Esophagus muscularis mucosa (tissue), 4 donors: ENCODE measurements around the gene ZSCAN10.

Experiments used
- EP300 ChIP-seq: sonication (generic); formaldehyde crosslinking; IDR thresholded peaks from one replicate; pipeline ENCODE4 v1.6.1; 2017; ENCODE audit warnings: antibody characterized with exemption
- POLR2A ChIP-seq: fragments of 450-650 bp; IDR thresholded peaks from one replicate; pipeline ENCODE4 v1.6.1; 2017; ENCODE audit warnings: antibody characterized with exemption, moderate library complexity, mild to moderate bottlenecking, low read depth
- POLR2AphosphoS5 ChIP-seq, 2 donors: sonication (generic); formaldehyde crosslinking; IDR thresholded peaks; one replicate each; pipeline ENCODE4 v1.6.1; 2017; ENCODE audit warnings: antibody characterized with exemption in 2 of 2
- TF ChIP-seq, protein P1 (sequence below), 3 experiments: fragments of 200-600 bp in 2 of 3; fragments of 450-650 bp in 1 of 3; sonication (generic) in 2 of 3; IDR thresholded peaks; one replicate each; pipeline ENCODE4 v1.5.1; 2017 to 2019; ENCODE audit warnings: antibody characterized with exemption in 3 of 3, mild to moderate bottlenecking in 2 of 3, moderate library complexity in 1 of 3

DNA sequence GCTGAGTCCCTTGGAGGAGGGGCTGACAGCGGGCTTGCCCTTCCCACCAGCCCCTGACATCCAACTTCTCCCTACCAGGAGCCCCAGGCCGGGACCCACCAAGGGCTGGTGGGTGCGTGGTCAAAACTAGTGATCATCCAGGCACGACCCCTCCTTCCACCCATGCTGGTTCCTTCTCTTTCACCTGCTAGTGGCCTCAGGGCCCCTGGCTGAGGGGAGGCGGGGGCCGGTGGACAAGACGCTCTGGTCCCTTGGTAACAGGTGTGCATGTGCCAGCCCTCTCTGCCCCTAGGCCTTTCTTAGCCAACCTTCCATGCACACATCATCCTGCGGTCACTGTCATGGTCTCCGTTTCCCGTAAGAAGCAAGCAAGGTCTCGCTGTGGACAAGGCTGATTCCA is 44.1 kb upstream of the ZSCAN10 start:
- TF ChIP-seq POLR2A (no peak), EP300 (no peak), POLR2AphosphoS5 (IDR thresholded peaks at IDR 0.05) (no peak)
- TF ChIP-seq, protein P1, sequence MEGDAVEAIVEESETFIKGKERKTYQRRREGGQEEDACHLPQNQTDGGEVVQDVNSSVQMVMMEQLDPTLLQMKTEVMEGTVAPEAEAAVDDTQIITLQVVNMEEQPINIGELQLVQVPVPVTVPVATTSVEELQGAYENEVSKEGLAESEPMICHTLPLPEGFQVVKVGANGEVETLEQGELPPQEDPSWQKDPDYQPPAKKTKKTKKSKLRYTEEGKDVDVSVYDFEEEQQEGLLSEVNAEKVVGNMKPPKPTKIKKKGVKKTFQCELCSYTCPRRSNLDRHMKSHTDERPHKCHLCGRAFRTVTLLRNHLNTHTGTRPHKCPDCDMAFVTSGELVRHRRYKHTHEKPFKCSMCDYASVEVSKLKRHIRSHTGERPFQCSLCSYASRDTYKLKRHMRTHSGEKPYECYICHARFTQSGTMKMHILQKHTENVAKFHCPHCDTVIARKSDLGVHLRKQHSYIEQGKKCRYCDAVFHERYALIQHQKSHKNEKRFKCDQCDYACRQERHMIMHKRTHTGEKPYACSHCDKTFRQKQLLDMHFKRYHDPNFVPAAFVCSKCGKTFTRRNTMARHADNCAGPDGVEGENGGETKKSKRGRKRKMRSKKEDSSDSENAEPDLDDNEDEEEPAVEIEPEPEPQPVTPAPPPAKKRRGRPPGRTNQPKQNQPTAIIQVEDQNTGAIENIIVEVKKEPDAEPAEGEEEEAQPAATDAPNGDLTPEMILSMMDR (IDR thresholded peaks at IDR 0.05): no peak
